H1 (cell line): Measurements from ENCODE around the gene HDAC3. TPM values are rescaled to one million over a fixed set of nuclear protein-coding genes. Genes with fewer than 3 reads are reported as not detected.

ENCODE experiments used
- CTCF ChIA-PET: fragments of 300-600 bp; sonication (Branson Sonifier 250); formaldehyde crosslinking; loops from one replicate; lab custom pipeline; 2021; ENCODE audit not compliant: partially characterized antibody; lab: Charles Lee
- POLR2A ChIA-PET: fragments of 300-600 bp; sonication (Branson Sonifier 250); formaldehyde crosslinking; loops from one replicate; lab custom pipeline; 2021; ENCODE audit warnings: inconsistent platforms; ENCODE audit not compliant: partially characterized antibody; lab: Charles Lee
- DNase-seq, 2 experiments: peaks; one replicate each; pipeline versions ENCODE4 v3.0.0 to v3.0.0-alpha.2; 2010 to 2022; ENCODE audit warnings: low spot score in 2 of 2, low read depth in 1 of 2, mixed read lengths in 1 of 2
- FAIRE-seq: peaks from 2 replicates; lab custom pipeline; 2011; peaks lifted over from hg19 to GRCh38; lab: Jason Lieb, UNC
- H2AFZ ChIP-seq: 2 replicates; pipeline ENCODE4 v1.8.1; 2012; ENCODE audit warnings: low read length, inconsistent platforms
- H2AK5ac ChIP-seq: 2 replicates; pipeline ENCODE4 v1.6.1; 2013; ENCODE audit warnings: low read depth, low read length
- H2BK120ac ChIP-seq: replicated peaks from 2 replicates; pipeline ENCODE3; 2013; ENCODE audit warnings: low read depth, low read length, inconsistent platforms
- H2BK12ac ChIP-seq: 2 replicates; pipeline ENCODE4 v1.6.1; 2013; ENCODE audit warnings: low read depth, low read length
- H2BK15ac ChIP-seq: 2 replicates; pipeline ENCODE4 v1.6.1; 2013; ENCODE audit warnings: low read length
- H2BK20ac ChIP-seq: 2 replicates; pipeline ENCODE4 v1.6.1; 2013; ENCODE audit warnings: low read length
- H2BK5ac ChIP-seq: 2 replicates; pipeline ENCODE4 v1.6.1; 2013; ENCODE audit warnings: low read depth, low read length
- H3K14ac ChIP-seq: 2 replicates; pipeline ENCODE4 v1.6.1; 2013; ENCODE audit warnings: inconsistent platforms; ENCODE audit not compliant: insufficient read length
- H3K18ac ChIP-seq: 2 replicates; pipeline ENCODE4 v1.6.1; 2013; ENCODE audit warnings: low read length; ENCODE audit errors: extremely low read depth
- H3K23ac ChIP-seq: 2 replicates; pipeline ENCODE4 v1.6.1; 2013; ENCODE audit warnings: inconsistent platforms; ENCODE audit not compliant: insufficient read length
- H3K23me2 ChIP-seq: 2 replicates; pipeline ENCODE4 v1.6.1; 2013; ENCODE audit warnings: low read depth, low read length
- H3K27ac ChIP-seq: 2 replicates; pipeline ENCODE4 v1.6.1; 2011; ENCODE audit warnings: low read depth, low read length, inconsistent platforms
- H3K27me3 ChIP-seq, 4 experiments: replicated peaks in 1 of 4; 1 replicate in 1 of 4; 2 replicates in 3 of 4; pipeline versions ENCODE4 v1.6.1 to v1.8.1; 2011 to 2013; ENCODE audit warnings: low read length in 3 of 4, mild to moderate bottlenecking in 3 of 4, inconsistent platforms in 2 of 4, mixed read lengths in 2 of 4, moderate library complexity in 1 of 4; ENCODE audit not compliant: control insufficient read depth in 3 of 4, insufficient read depth in 3 of 4; ENCODE audit errors: extremely low read depth in 1 of 4
- H3K36me3 ChIP-seq, 4 experiments: 2 replicates each; pipeline versions ENCODE4 v1.6.1 to v1.8.1; 2011 to 2013; ENCODE audit warnings: mild to moderate bottlenecking in 4 of 4, low read length in 3 of 4, moderate library complexity in 2 of 4, control low read depth in 1 of 4, inconsistent platforms in 1 of 4; ENCODE audit not compliant: insufficient read depth in 4 of 4, control insufficient read depth in 2 of 4
- H3K4ac ChIP-seq: replicated peaks from 2 replicates; pipeline ENCODE3; 2013; ENCODE audit warnings: low read length, low read depth, mixed read lengths, inconsistent platforms; ENCODE audit not compliant: insufficient read length
- H3K4me1 ChIP-seq, 4 experiments: replicated peaks in 1 of 4; 1 replicate in 1 of 4; 2 replicates in 3 of 4; pipeline versions ENCODE4 v1.6.1 to v1.8.1; 2011 to 2013; ENCODE audit warnings: low read length in 3 of 4, inconsistent platforms in 2 of 4, mixed read lengths in 1 of 4; ENCODE audit not compliant: insufficient read depth in 4 of 4, control insufficient read depth in 3 of 4
- H3K4me2 ChIP-seq, 2 experiments: 2 replicates each; pipeline versions ENCODE4 v1.6.1 to v1.8.1; 2011 to 2013; ENCODE audit warnings: low read depth in 2 of 2, low read length in 2 of 2, control low read depth in 1 of 2, inconsistent platforms in 1 of 2, mild to moderate bottlenecking in 1 of 2; ENCODE audit not compliant: insufficient read depth in 1 of 2
- H3K4me3 ChIP-seq, 4 experiments: fragments of 200-600, 300-600 bp in 1 of 4; sonication (generic), shearing (Covaris generic), sonication (Bioruptor Twin) in 1 of 4; 2 replicates each; pipeline versions ENCODE4 v1.5.1 to v1.8.1; 2011 to 2016; ENCODE audit warnings: low read length in 4 of 4, low read depth in 3 of 4, control low read depth in 2 of 4, inconsistent platforms in 2 of 4, mild to moderate bottlenecking in 2 of 4, mixed read lengths in 1 of 4, moderate library complexity in 1 of 4; ENCODE audit not compliant: insufficient read depth in 2 of 4; ENCODE audit errors: extremely low read depth in 1 of 4
- H3K56ac ChIP-seq: replicated peaks from 2 replicates; pipeline ENCODE3; 2013; ENCODE audit warnings: low read depth, mild to moderate bottlenecking, mixed read lengths, low read length, inconsistent platforms; ENCODE audit not compliant: insufficient read length
- H3K79me1 ChIP-seq: 2 replicates; pipeline ENCODE4 v1.6.1; 2013; ENCODE audit warnings: low read depth, low read length, control low read depth
- H3K79me2 ChIP-seq, 2 experiments: 2 replicates each; pipeline versions ENCODE4 v1.6.1 to v1.8.1; 2012 to 2013; ENCODE audit warnings: low read length in 2 of 2, mild to moderate bottlenecking in 2 of 2, inconsistent platforms in 1 of 2; ENCODE audit not compliant: insufficient read depth in 2 of 2, control insufficient read depth in 1 of 2
- H3K9ac ChIP-seq, 4 experiments: replicated peaks in 1 of 4; 1 replicate in 1 of 4; 2 replicates in 3 of 4; pipeline versions ENCODE4 v1.6.1 to v1.8.1; 2011 to 2013; ENCODE audit warnings: low read depth in 3 of 4, low read length in 3 of 4, control low read depth in 2 of 4, mild to moderate bottlenecking in 2 of 4, moderate library complexity in 2 of 4, inconsistent platforms in 1 of 4; ENCODE audit errors: extremely low read depth in 1 of 4
- H3K9me3 ChIP-seq, 2 experiments: 2 replicates each; pipeline versions ENCODE4 v1.6.1 to v1.8.1; 2012 to 2013; ENCODE audit warnings: mild to moderate bottlenecking in 2 of 2, moderate library complexity in 2 of 2, control low read depth in 1 of 2, inconsistent platforms in 1 of 2, low read depth in 1 of 2, low read length in 1 of 2, mixed read lengths in 1 of 2; ENCODE audit not compliant: insufficient read depth in 2 of 2
- H4K20me1 ChIP-seq, 2 experiments: replicated peaks in 1 of 2; 2 replicates each; pipeline versions ENCODE3 to v1.8.1; 2011 to 2013; ENCODE audit warnings: inconsistent platforms in 2 of 2, low read length in 2 of 2, mild to moderate bottlenecking in 1 of 2; ENCODE audit not compliant: insufficient read depth in 2 of 2, control insufficient read depth in 1 of 2
- H4K5ac ChIP-seq: 2 replicates; pipeline ENCODE4 v1.6.1; 2013; ENCODE audit warnings: low read length, low read depth, mixed read lengths, inconsistent platforms; ENCODE audit not compliant: insufficient read length
- H4K8ac ChIP-seq: 2 replicates; pipeline ENCODE4 v1.8.0; 2013; ENCODE audit warnings: mild to moderate bottlenecking, moderate library complexity, low read length, inconsistent platforms; ENCODE audit not compliant: insufficient read depth; ENCODE audit errors: extremely low read depth
- H4K91ac ChIP-seq: replicated peaks from 2 replicates; pipeline ENCODE3; 2013; ENCODE audit warnings: low read length, mixed read lengths, inconsistent platforms; ENCODE audit not compliant: insufficient read length
- WGBS, 2 experiments: shearing (Covaris generic) in 1 of 2; methylation state at CpG; one replicate each; pipeline versions ENCODE4 v1.1.6 to v1.1.7; 2013 to 2015; ENCODE audit warnings: low lambda C conversion rate in 2 of 2, mixed read lengths in 2 of 2, inconsistent platforms in 1 of 2, low coverage in 1 of 2, missing lambda C conversion rate in 1 of 2; ENCODE audit not compliant: insufficient replicate concordance in 2 of 2, insufficient coverage in 1 of 2, insufficient read length in 1 of 2; ENCODE audit errors: extremely low coverage in 1 of 2, missing lambda C conversion rate in 1 of 2; 5-methylcytosine and 5-hydroxymethylcytosine counted together
- polyA plus RNA-seq, 7 experiments: library from polyadenylated mRNA; depleted of rRNA in 3 of 7; stranded (reverse) in 5 of 7; unstranded in 2 of 7; fragments of >200 nt in 5 of 7; fragments of 200-250 nt in 2 of 7; gene quantifications; 1 replicate in 5 of 7; 2 replicates in 1 of 7; 4 replicates in 1 of 7; pipeline versions ENCODE4 v1.2.1 to v1.2.3, GENCODE V29; 2011 to 2013; ENCODE audit warnings: missing spikeins in 2 of 7, mixed read lengths in 2 of 7
- total RNA-seq: library from RNA; stranded (reverse); fragmentation: NEBNext Ultra II Directional; extraction: Animal tissue kit (Norgen Biotek cat#: 25700); gene quantifications from 2 replicates; pipeline ENCODE4 v1.2.1, GENCODE V29; 2021

HDAC3 gene
- total and polyA plus RNA-seq, 2 of the 8 experiments (the other 6 are each of a cell fraction or from before 2014, with no cell fraction given), result 99.0 to 120 TPM

- Histone ChIP-seq H3K9me3 (no peaks in the 10 kb centered on the region), H2AFZ (no peak overlapping the region), H4K5ac (no peak overlapping the region), H2BK5ac (no peak overlapping the region), H2BK120ac (no peak overlapping the region), H3K4me2 (no peak overlapping the region), H3K56ac (no peak overlapping the region), H3K79me2 (peaks cover 9 to 96% of the 10 kb centered on the region in 2 experiments; a peak in 3 of 4 replicates), H3K4me1 (no peaks in the 10 kb centered on the region; a peak in 3 of 7 replicates), H3K14ac (no peak overlapping the region), H4K8ac (no peak overlapping the region), H2BK20ac (no peak overlapping the region), H3K9ac (no peak overlapping the region), H2AK5ac (no peak overlapping the region), H3K4ac (no peak overlapping the region), H3K79me1 (peaks cover 3% of the 10 kb centered on the region), H2BK12ac (no peak overlapping the region), H3K18ac (no peak overlapping the region), H3K23ac (no peak overlapping the region), H2BK15ac (no peak overlapping the region), H3K27ac (no peak overlapping the region), H4K20me1 (peaks cover under 1 to 4% of the 10 kb centered on the region in 2 experiments), H3K27me3 (no peaks in the 10 kb centered on the region), H3K4me3 (no peak overlapping the region), H3K23me2 (no peaks in the 10 kb centered on the region), H3K36me3 (no peaks in the 10 kb centered on the region), H4K91ac (no peak overlapping the region)
- FAIRE-seq (no peak), DNase-seq (no peak)
- 91% methylated on average over 3 of the region's 3 CpGs; no CpG with 5 or more reads in 1 of the 2 experiments for WGBS, 2 experiments
- ChIA-PET POLR2A (interaction anchor here (1.1 to 7.9 kb wide), 3 partner anchors 7 to 13 kb away, joined by 3 to 55 read pairs (median 4); partner anchors contain the start of gene DIAPH1), CTCF (interaction anchor here (0.7 to 8.8 kb wide), 5 partner anchors 11 to 457 kb away, joined by 3 to 74 read pairs (median 6); no protein-coding TSS in a partner anchor)
Measured at GRCh38 chr5:141609044-141609443, 27.6 kb downstream of the HDAC3 start.
